GM23338 (cell line): ENCODE measurements around the gene PNPT1.

Experiments
- CREB1 ChIP-seq: fragments of 250-450 bp; sonication (Bioruptor Pico); IDR thresholded peaks from 2 replicates; pipeline ENCODE4 v1.5.0; 2020; ENCODE audit warnings: low read depth, mild to moderate bottlenecking, moderate library complexity
- EZH2 ChIP-seq: fragments of 200-600 bp; sonication (generic); IDR thresholded peaks from one replicate; pipeline ENCODE4 v1.8.0; 2017; ENCODE audit warnings: antibody characterized with exemption, mild to moderate bottlenecking, low read depth; ENCODE audit not compliant: unreplicated experiment
- EZH2phosphoT487 ChIP-seq: fragments of 200-600 bp; sonication (generic); IDR thresholded peaks from one replicate; pipeline ENCODE4 v1.8.1; 2018; ENCODE audit warnings: antibody characterized with exemption; ENCODE audit not compliant: unreplicated experiment
- JUNB ChIP-seq: IDR thresholded peaks from one replicate; pipeline ENCODE4 v1.6.1; 2016; ENCODE audit warnings: antibody characterized with exemption; ENCODE audit not compliant: unreplicated experiment
- NANOG ChIP-seq: IDR thresholded peaks from 2 replicates; pipeline ENCODE4 v1.6.1; 2016; ENCODE audit warnings: antibody characterized with exemption, borderline replicate concordance
- POLR2AphosphoS5 ChIP-seq: IDR thresholded peaks from 2 replicates; pipeline ENCODE4 v1.6.1; 2016; ENCODE audit warnings: antibody characterized with exemption, low read depth
- ZNF114 ChIP-seq: fragments of 250-450 bp; sonication (Bioruptor Pico); IDR thresholded peaks from 2 replicates; pipeline ENCODE4 v1.5.0; 2020; ENCODE audit warnings: mild to moderate bottlenecking, moderate library complexity
- ZNF331 ChIP-seq: fragments of 250-450 bp; sonication (Bioruptor Pico); IDR thresholded peaks from 2 replicates; pipeline ENCODE4 v1.5.0; 2020; ENCODE audit warnings: low read depth, mild to moderate bottlenecking, moderate library complexity
- TF ChIP-seq, protein P1 (sequence below), 2 experiments: fragments of 200-600 bp in 1 of 2; sonication (generic) in 1 of 2; conservative IDR thresholded peaks; 2 replicates each; pipeline versions ENCODE4 v1.5.1 to v1.6.1; 2016 to 2017; ENCODE audit warnings: antibody characterized with exemption in 2 of 2, low read depth in 2 of 2, mild to moderate bottlenecking in 2 of 2, moderate library complexity in 1 of 2
- TF ChIP-seq, protein P2 (sequence below): IDR thresholded peaks from one replicate; pipeline ENCODE4 v1.6.1; 2018; ENCODE audit warnings: antibody characterized with exemption; ENCODE audit not compliant: unreplicated experiment
- TF ChIP-seq, protein P3 (sequence below): IDR thresholded peaks from 2 replicates; pipeline ENCODE4 v1.6.1; 2016; ENCODE audit warnings: antibody characterized with exemption
- TF ChIP-seq, protein P4 (sequence below): fragments of 250-450 bp; sonication (Bioruptor Pico); IDR thresholded peaks from 2 replicates; pipeline ENCODE4 v1.5.0; 2020; ENCODE audit warnings: mild to moderate bottlenecking, moderate library complexity

DNA sequence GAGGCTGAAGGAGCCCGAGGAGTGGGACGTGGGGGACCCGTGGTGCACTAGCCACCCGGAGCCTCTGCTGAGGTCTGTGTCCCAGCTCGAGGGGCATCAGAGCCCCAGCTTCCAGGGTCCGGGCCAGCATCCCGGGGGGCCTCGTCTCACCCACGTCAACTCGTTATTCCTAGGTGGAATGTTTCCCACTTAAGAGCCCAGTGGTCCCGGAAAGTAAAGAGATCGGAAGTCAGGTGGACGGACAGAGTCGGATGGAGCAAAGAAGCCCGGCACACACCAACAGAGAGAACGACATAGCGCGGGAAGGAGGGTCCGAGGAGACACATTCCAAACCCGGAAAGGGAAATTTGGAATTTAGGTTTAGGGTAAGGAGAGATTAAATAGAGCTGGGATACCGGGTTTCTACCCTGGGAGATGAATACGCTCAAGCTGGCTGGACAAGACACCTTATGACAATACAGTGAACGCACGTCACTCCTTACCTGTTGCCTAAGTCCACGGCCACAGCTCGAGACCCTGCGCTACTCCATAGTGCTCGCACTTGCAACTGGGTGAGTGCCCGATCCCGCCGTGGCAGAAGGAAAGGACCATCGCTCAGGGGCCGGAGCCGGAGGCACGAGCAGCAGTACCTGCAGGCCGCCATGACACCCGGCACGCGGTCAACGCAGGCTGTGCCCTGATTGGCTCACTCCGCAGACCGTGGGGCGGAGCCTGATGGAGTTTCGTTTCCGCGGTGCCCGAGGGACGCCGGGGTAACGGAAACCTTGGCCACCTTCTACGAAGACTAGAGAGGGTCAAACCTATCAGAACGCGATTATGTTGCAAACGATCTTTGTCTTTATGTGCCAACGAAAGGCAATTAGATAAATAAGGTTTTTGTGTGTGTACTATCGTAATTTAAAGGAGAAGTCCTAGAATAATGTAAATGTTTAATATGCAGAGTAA is at the start of gene PNPT1:
- TF ChIP-seq, protein P1, sequence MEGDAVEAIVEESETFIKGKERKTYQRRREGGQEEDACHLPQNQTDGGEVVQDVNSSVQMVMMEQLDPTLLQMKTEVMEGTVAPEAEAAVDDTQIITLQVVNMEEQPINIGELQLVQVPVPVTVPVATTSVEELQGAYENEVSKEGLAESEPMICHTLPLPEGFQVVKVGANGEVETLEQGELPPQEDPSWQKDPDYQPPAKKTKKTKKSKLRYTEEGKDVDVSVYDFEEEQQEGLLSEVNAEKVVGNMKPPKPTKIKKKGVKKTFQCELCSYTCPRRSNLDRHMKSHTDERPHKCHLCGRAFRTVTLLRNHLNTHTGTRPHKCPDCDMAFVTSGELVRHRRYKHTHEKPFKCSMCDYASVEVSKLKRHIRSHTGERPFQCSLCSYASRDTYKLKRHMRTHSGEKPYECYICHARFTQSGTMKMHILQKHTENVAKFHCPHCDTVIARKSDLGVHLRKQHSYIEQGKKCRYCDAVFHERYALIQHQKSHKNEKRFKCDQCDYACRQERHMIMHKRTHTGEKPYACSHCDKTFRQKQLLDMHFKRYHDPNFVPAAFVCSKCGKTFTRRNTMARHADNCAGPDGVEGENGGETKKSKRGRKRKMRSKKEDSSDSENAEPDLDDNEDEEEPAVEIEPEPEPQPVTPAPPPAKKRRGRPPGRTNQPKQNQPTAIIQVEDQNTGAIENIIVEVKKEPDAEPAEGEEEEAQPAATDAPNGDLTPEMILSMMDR (conservative IDR thresholded peaks at IDR 0.05; ENCODE audit: low read depth in 2 of 2): no peak
- TF ChIP-seq EZH2 (no peak), ZNF114 (CRISPR knock-in tag) (no peak), POLR2AphosphoS5 (peak; percentile 85), EZH2phosphoT487 (no peak), JUNB (no peak), CREB1 (CRISPR knock-in tag) (peak; percentile 68; the same call in 1 of the 2 replicates), NANOG (no peak), ZNF331 (CRISPR knock-in tag) (no peak)
- TF ChIP-seq, protein P2, sequence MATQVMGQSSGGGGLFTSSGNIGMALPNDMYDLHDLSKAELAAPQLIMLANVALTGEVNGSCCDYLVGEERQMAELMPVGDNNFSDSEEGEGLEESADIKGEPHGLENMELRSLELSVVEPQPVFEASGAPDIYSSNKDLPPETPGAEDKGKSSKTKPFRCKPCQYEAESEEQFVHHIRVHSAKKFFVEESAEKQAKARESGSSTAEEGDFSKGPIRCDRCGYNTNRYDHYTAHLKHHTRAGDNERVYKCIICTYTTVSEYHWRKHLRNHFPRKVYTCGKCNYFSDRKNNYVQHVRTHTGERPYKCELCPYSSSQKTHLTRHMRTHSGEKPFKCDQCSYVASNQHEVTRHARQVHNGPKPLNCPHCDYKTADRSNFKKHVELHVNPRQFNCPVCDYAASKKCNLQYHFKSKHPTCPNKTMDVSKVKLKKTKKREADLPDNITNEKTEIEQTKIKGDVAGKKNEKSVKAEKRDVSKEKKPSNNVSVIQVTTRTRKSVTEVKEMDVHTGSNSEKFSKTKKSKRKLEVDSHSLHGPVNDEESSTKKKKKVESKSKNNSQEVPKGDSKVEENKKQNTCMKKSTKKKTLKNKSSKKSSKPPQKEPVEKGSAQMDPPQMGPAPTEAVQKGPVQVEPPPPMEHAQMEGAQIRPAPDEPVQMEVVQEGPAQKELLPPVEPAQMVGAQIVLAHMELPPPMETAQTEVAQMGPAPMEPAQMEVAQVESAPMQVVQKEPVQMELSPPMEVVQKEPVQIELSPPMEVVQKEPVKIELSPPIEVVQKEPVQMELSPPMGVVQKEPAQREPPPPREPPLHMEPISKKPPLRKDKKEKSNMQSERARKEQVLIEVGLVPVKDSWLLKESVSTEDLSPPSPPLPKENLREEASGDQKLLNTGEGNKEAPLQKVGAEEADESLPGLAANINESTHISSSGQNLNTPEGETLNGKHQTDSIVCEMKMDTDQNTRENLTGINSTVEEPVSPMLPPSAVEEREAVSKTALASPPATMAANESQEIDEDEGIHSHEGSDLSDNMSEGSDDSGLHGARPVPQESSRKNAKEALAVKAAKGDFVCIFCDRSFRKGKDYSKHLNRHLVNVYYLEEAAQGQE: no peak
- TF ChIP-seq, protein P3, sequence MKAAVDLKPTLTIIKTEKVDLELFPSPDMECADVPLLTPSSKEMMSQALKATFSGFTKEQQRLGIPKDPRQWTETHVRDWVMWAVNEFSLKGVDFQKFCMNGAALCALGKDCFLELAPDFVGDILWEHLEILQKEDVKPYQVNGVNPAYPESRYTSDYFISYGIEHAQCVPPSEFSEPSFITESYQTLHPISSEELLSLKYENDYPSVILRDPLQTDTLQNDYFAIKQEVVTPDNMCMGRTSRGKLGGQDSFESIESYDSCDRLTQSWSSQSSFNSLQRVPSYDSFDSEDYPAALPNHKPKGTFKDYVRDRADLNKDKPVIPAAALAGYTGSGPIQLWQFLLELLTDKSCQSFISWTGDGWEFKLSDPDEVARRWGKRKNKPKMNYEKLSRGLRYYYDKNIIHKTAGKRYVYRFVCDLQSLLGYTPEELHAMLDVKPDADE: peak; percentile 65; the same call in 1 of the 2 replicates
- TF ChIP-seq, protein P4, sequence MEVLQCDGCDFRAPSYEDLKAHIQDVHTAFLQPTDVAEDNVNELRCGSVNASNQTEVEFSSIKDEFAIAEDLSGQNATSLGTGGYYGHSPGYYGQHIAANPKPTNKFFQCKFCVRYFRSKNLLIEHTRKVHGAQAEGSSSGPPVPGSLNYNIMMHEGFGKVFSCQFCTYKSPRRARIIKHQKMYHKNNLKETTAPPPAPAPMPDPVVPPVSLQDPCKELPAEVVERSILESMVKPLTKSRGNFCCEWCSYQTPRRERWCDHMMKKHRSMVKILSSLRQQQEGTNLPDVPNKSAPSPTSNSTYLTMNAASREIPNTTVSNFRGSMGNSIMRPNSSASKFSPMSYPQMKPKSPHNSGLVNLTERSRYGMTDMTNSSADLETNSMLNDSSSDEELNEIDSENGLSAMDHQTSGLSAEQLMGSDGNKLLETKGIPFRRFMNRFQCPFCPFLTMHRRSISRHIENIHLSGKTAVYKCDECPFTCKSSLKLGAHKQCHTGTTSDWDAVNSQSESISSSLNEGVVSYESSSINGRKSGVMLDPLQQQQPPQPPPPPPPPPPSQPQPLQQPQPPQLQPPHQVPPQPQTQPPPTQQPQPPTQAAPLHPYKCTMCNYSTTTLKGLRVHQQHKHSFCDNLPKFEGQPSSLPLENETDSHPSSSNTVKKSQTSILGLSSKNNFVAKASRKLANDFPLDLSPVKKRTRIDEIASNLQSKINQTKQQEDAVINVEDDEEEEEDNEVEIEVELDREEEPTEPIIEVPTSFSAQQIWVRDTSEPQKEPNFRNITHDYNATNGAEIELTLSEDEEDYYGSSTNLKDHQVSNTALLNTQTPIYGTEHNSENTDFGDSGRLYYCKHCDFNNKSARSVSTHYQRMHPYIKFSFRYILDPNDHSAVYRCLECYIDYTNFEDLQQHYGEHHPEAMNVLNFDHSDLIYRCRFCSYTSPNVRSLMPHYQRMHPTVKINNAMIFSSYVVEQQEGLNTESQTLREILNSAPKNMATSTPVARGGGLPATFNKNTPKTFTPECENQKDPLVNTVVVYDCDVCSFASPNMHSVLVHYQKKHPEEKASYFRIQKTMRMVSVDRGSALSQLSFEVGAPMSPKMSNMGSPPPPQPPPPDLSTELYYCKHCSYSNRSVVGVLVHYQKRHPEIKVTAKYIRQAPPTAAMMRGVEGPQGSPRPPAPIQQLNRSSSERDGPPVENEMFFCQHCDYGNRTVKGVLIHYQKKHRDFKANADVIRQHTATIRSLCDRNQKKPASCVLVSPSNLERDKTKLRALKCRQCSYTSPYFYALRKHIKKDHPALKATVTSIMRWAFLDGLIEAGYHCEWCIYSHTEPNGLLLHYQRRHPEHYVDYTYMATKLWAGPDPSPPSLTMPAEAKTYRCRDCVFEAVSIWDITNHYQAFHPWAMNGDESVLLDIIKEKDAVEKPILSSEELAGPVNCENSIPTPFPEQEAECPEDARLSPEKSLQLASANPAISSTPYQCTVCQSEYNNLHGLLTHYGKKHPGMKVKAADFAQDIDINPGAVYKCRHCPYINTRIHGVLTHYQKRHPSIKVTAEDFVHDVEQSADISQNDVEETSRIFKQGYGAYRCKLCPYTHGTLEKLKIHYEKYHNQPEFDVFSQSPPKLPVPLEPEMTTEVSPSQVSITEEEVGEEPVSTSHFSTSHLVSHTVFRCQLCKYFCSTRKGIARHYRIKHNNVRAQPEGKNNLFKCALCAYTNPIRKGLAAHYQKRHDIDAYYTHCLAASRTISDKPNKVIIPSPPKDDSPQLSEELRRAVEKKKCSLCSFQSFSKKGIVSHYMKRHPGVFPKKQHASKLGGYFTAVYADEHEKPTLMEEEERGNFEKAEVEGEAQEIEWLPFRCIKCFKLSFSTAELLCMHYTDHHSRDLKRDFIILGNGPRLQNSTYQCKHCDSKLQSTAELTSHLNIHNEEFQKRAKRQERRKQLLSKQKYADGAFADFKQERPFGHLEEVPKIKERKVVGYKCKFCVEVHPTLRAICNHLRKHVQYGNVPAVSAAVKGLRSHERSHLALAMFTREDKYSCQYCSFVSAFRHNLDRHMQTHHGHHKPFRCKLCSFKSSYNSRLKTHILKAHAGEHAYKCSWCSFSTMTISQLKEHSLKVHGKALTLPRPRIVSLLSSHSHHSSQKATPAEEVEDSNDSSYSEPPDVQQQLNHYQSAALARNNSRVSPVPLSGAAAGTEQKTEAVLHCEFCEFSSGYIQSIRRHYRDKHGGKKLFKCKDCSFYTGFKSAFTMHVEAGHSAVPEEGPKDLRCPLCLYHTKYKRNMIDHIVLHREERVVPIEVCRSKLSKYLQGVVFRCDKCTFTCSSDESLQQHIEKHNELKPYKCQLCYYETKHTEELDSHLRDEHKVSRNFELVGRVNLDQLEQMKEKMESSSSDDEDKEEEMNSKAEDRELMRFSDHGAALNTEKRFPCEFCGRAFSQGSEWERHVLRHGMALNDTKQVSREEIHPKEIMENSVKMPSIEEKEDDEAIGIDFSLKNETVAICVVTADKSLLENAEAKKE (CRISPR knock-in tag): no peak
